Measurements from ENCODE around the gene ZNF578.
"Not testable (repeated sequence)": the region's sequence is repeated elsewhere in the genome, so short reads cannot be mapped to it uniquely, and the experiment has no call there.

Gene ZNF578

DNA sequence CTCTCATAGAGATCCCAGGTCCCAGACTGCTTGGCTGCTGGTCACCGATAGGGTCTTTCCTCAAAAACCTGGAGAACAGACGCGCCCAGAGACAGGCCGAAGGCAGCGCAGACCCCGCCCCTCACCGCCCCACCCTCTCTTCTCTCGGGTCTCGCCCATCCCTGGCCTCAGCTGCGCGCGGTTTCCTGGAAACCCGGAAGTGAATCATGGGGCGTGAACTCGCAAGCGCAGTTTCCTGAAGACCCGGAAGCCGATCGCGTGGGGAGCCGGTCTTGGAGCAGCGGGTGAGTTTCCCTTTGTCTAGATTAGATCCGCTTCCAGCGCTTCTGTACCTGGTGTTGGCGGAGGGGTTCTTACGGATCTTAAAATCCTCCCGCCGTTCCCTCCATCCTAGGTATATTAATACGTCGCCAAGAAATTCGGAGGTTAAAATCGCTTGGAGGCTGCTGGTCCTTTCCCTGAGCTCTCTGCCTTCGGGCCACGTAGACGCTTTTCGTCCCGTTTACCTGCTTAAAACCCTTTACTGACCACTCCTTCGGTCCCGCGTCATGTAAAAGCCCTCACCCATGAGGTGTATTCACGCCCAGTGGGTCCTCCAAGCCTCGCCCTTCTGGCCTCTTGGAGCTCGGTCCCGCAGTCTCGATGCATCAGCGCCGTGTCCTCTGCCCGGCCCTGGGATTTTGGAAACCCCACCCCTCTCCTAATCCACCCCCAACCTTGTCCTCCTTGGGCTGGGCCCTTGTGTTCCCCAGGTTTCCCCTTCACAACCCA lies at the start of gene ZNF578:
ZNF578 (plus strand) TSS at position 230 of the 771 bp plus-strand sequence. CDS start 48,293 bp downstream, outside the sequence.
- Mint-ChIP-seq H3K36me3 (ENCODE audit: low read depth) (peaks cover 76% of the 10 kb centered on the region), H3K4me1 (peaks cover 17% of the 10 kb centered on the region), H3K4me3 (peak within 1 kb of the TSS; percentile 77), H3K27me3 (peaks cover 8% of the 10 kb centered on the region), H3K9me3 (peaks cover 76% of the 10 kb centered on the region), H3K27ac (no peak within 1 kb of the TSS)
- ATAC-seq (peak; percentile 68), DNase-seq (peak; percentile 68)

DNA sequence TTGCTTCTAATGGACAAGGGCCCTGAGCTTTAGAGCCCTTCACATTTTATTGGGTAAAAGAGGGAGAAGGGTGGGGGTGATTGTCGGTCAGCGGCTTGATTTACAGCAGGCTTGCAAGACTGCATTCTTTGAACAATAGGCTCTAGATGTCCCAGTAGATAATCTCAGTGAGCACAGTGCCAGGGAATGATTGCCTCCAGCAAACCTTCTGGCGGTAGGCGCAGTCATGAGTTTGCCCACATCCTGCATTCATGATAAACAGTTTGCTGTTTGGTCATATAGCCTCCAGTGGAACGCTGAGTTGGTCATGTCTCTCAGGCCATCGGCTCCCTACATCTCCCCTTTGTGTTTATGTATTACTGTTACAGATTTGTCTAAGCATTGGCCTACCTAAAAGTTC lies 43.1 kb upstream of the ZNF578 start:
- H3K36me3 Mint-ChIP-seq (ENCODE audit: low read depth): peaks cover 92% of the 10 kb centered on the region
- no peak overlapping the region for H3K4me3 Mint-ChIP-seq
- no peaks in the 10 kb centered on the region for H3K4me1 Mint-ChIP-seq
- H3K27me3 Mint-ChIP-seq: no peaks in the 10 kb centered on the region
- H3K27ac Mint-ChIP-seq: no peak overlapping the region
- no peak for DNase-seq
- ATAC-seq: no peak
- H3K9me3 Mint-ChIP-seq: peaks cover 74% of the 10 kb centered on the region

DNA sequence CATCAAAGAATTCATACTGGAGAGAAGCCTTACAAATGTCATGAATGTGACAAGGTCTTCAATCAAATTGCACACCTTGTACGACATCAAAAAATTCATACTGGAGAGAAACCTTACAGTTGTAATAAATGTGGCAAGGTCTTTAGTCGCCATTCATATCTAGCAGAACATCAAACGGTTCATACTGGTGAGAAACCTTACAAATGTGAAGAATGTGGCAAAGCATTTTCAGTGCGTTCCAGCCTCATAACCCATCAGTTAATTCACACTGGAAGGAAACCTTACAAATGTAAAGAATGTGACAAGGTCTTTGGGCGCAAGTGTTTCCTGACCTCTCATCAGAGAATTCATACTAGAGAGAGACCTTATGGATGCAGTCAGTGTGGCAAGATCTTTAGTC lies 37.6 kb upstream of the ZNF578 start:
- peaks cover 77% of the 10 kb centered on the region for H3K9me3 Mint-ChIP-seq
- no peak for ATAC-seq
- H3K27me3 Mint-ChIP-seq: no peaks in the 10 kb centered on the region
- H3K27ac Mint-ChIP-seq: no peak overlapping the region
- H3K4me1 Mint-ChIP-seq: no peaks in the 10 kb centered on the region
- no peak overlapping the region for H3K4me3 Mint-ChIP-seq
- DNase-seq: no peak
- peaks cover 60% of the 10 kb centered on the region for H3K36me3 Mint-ChIP-seq (ENCODE audit: low read depth)

DNA sequence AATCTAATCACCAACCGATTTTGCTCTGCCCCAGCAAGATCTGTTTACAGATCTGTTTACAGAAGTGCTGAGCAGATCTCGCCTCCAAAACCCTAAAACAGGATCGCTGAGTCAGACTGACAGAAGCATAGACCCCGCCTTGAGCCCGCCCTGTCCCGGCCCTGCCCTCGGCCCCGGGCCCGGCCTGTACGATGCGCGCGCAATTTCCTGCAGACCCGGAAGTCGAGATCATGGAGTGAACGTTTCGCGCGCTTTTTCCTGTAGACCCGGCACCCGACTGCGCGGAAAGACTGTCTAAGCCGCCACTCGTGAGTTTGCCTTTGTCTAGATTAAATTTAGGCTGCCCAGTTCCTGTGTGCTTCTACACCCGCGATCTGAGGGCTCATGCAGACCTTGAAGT lies 24.4 kb upstream of the ZNF578 start, which contains the start of gene ZNF534:
ZNF534 (plus strand) TSS at position 212 of the 400 bp plus-strand sequence. CDS start 2,327 bp downstream, outside the sequence.
- Mint-ChIP-seq H3K27ac (no peak within 1 kb of the TSS), H3K9me3 (peaks cover 35% of the 10 kb centered on the region), H3K4me3 (no peak within 1 kb of the TSS), H3K4me1 (no peaks in the 10 kb centered on the region), H3K36me3 (ENCODE audit: low read depth) (peaks cover 23% of the 10 kb centered on the region), H3K27me3 (no peaks in the 10 kb centered on the region)
- no peak for ATAC-seq
- DNase-seq: no peak

DNA sequence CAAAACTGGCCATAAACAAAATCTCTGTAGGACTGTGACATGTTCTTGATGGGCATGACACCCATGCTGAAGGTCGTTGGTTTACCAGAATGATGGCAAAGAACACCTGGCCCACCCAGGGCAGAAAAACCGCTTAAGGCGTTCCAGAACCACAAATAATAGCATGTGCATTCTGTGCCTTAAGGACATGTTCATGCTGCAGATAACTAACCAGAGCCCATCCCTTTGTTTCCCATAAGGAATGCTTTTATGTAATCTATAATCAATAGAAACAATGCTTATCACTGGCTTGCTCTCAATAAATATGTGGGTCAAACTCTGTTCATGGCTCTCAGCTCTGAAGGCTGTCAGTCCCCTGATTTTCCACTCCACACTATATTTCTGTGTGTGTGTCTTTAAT lies 11.2 kb upstream of the ZNF578 start:
- ATAC-seq (no peak), DNase-seq (no peak)
- H3K4me1 Mint-ChIP-seq: no peaks in the 10 kb centered on the region
- H3K36me3 Mint-ChIP-seq (ENCODE audit: low read depth): peaks cover 27% of the 10 kb centered on the region
- no peak overlapping the region for H3K4me3 Mint-ChIP-seq
- peaks cover 62% of the 10 kb centered on the region for H3K9me3 Mint-ChIP-seq
- no peak overlapping the region for H3K27ac Mint-ChIP-seq
- no peaks in the 10 kb centered on the region for H3K27me3 Mint-ChIP-seq

DNA sequence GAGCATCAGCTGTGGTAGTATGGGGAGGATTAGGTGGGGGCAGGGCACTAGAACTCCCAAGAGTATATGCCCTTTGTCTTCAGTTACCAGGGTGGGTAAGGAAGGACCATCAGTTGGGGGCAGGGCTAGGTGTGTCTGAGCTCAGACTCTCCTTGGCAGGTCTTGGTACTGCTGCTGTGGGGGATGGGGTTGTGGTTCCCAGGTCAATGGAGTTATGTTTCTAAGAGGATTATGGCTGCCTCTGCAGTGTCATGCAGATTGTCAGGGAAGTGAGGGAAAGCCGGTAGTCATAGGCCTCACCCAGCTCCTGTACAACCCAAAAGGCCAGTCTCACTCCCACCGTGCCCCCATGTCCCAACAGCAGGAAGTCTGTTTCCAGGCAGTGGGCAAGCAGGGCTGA lies 8.8 kb upstream of the ZNF578 start:
- peaks cover 23% of the 10 kb centered on the region for H3K36me3 Mint-ChIP-seq (ENCODE audit: low read depth)
- peaks cover 2% of the 10 kb centered on the region for H3K27me3 Mint-ChIP-seq
- no peak overlapping the region for H3K4me3 Mint-ChIP-seq
- DNase-seq: no peak
- H3K9me3 Mint-ChIP-seq: peaks cover 67% of the 10 kb centered on the region
- ATAC-seq: no peak
- no peak overlapping the region for H3K27ac Mint-ChIP-seq
- no peaks in the 10 kb centered on the region for H3K4me1 Mint-ChIP-seq

DNA sequence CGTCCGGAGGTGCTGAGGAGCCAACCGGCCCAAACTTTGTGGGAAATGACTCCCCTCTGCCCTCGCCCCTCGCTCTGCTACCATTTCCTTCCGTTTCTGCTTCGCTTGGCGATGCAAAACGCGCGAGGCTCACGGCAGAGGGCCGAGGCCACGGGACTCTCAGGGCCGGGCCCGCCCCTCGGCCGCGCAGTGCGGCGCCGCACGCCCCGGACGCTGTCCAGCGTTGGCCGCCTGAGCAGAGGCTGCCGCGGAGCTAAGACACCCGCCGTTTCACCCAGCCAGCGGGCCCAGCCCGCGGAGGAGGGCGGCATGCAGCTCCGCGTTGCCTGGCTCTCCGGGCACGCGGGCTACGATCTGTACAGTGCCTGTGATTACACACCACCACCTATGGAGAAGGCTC lies 2.1 kb upstream of the ZNF578 start:
- peaks cover 10% of the 10 kb centered on the region for H3K27me3 Mint-ChIP-seq
- H3K4me1 Mint-ChIP-seq: peaks cover 17% of the 10 kb centered on the region
- H3K9me3 Mint-ChIP-seq: peaks cover 74% of the 10 kb centered on the region
- no peak overlapping the region for H3K27ac Mint-ChIP-seq
- no peak for ATAC-seq
- DNase-seq: no peak
- H3K36me3 Mint-ChIP-seq (ENCODE audit: low read depth): peaks cover 56% of the 10 kb centered on the region
- no peak overlapping the region for H3K4me3 Mint-ChIP-seq

DNA sequence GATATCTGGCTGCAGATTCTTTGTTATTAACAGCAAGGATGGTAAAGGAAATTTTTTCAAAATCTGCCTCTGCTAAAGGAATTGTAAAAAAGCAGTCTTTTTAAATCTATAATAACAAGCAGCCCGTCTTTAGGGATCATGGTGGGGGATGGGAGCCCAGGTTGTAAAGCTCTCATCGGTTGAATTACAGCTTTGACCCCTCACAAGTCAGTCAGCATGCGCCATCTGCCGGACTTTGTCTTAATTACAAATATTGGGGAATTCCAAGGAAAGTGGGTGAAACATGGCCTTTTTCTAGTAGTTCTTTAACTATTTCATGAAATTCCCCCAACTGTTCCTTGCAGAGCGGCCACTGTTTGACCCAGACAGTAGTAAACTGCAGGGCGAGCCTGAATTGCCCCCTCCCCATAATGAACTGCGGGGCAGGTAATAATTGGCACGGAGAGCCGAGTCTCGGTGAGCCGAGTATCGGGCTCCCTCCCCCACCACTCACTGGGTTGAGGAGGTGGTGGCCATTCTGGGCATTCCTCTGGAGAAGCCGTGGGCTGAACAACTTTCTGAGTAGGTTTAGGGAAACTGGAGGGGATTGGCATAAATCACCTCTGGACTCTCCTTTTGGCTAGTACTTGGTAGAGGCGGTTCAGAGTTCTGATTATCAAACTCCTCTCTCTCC lies 11.6 kb downstream of the ZNF578 start:
- H3K9me3 Mint-ChIP-seq: peaks cover 69% of the 10 kb centered on the region
- H3K4me3 Mint-ChIP-seq: no peak overlapping the region
- no peak overlapping the region for H3K27ac Mint-ChIP-seq
- DNase-seq (no peak), ATAC-seq (no peak)
- no peaks in the 10 kb centered on the region for H3K4me1 Mint-ChIP-seq
- peaks cover 64% of the 10 kb centered on the region for H3K36me3 Mint-ChIP-seq (ENCODE audit: low read depth)
- H3K27me3 Mint-ChIP-seq: no peaks in the 10 kb centered on the region

DNA sequence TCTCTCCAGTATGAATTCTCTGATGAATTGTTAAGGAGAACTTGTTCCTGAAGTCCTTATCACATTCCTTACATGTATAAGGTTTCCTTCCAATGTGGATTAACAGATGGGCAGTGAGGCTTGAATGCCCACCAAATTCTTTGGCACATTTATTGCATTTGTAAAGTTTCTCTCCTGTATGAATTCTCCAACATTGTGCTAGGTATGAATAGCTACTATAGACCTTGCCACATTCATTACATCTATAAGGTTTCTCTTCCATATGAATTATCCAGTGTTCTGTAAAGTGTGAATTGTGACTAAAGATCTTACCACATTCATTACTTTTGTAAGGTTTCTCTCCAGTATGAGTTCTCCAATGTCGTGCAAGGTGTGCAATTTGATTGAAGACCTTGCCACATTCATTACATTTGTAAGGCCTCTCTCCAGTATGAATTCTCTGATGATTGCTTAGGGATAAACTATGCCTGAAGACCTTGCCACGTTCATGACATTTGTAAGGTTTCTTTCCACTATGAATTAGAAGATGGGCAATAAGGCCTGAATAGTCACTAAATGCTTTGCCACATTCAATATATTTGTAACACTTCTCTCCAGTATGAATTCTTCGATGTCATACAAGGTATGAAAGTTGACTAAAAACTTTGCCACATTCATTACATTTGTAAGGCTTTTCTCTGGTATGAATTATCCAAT lies 20.4 kb downstream of the ZNF578 start:
- H3K4me3 Mint-ChIP-seq: no peak overlapping the region
- H3K9me3 Mint-ChIP-seq: peaks cover 67% of the 10 kb centered on the region
- no peak for DNase-seq
- H3K27me3 Mint-ChIP-seq: no peaks in the 10 kb centered on the region
- ATAC-seq: no peak
- peaks cover 72% of the 10 kb centered on the region for H3K36me3 Mint-ChIP-seq (ENCODE audit: low read depth)
- H3K27ac Mint-ChIP-seq: no peak overlapping the region
- H3K4me1 Mint-ChIP-seq: no peaks in the 10 kb centered on the region

DNA sequence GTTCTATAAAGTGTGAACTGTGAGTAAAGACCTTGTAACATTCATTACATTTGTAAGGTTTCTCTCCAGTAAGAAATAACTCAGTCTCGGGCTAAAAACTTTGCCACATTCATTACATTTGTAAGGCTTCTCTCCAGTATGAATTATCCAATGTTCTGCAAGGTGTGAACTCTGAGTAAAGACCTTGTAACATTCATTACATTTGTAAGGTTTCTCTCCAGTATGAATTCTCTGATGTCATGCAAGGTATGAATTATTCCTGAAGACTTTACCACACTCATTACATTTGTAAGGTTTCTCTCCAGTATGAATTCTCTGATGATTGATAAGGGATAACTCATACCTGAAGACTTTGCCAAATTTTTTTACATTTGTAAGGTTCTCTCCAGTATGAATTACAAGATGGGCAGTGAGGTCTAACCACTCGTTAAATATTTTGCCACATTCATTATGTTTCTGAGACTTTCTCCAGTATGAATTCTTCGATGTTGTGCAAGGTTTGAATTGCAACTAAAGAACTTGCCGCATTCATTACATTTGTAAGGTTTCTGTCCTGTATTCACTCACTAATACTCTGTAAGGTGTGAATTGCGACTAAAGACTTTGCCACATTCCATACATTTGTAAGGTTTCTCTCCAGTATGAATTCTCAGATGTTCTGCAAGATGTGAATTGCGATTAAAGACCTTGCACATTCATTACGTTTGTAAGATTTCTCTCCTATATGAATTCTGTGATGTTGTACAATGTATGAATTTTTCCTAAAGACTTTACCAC lies 21.2 kb downstream of the ZNF578 start:
- H3K27me3 Mint-ChIP-seq: no peaks in the 10 kb centered on the region
- H3K36me3 Mint-ChIP-seq (ENCODE audit: low read depth): peaks cover 71% of the 10 kb centered on the region
- H3K9me3 Mint-ChIP-seq: peaks cover 64% of the 10 kb centered on the region
- H3K4me3 Mint-ChIP-seq: no peak overlapping the region
- no peak for DNase-seq
- no peak for ATAC-seq
- H3K27ac Mint-ChIP-seq: no peak overlapping the region
- no peaks in the 10 kb centered on the region for H3K4me1 Mint-ChIP-seq

DNA sequence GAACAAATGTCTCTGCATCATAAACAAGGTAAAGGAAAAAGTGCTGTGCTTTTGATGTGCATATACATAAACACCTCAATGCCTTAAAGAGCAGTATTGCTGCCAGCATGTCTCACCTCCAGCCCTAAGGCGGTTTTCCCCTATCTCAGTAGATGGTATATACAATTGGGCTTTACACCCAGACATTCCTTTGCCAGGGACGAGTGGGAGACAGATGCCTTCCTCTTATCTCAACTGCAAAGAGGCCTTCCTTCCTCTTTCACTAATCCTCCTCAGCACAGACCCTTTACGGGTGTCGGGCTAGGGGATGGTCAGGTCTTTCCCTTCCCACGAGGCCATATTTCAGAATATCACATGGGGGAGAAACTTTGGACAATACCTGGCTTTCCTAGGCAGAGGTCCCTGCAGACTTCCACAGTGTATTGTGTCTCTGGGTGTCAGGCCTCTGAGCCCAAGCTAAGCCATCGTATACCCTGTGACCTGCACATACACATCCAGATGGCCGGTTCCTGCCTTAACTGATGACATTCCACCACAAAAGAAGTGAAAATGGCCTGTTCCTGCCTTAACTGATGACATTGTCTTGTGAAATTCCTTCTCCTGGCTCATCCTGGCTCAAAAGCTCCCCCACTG lies 30.9 kb downstream of the ZNF578 start:
- not testable (repeated sequence) for ATAC-seq, DNase-seq, H3K4me3 Mint-ChIP-seq, H3K4me1 Mint-ChIP-seq, H3K27me3 Mint-ChIP-seq, H3K27ac Mint-ChIP-seq
- Mint-ChIP-seq H3K9me3 (peaks cover 43% of the 10 kb centered on the region), H3K36me3 (ENCODE audit: low read depth) (peaks cover 34% of the 10 kb centered on the region)

DNA sequence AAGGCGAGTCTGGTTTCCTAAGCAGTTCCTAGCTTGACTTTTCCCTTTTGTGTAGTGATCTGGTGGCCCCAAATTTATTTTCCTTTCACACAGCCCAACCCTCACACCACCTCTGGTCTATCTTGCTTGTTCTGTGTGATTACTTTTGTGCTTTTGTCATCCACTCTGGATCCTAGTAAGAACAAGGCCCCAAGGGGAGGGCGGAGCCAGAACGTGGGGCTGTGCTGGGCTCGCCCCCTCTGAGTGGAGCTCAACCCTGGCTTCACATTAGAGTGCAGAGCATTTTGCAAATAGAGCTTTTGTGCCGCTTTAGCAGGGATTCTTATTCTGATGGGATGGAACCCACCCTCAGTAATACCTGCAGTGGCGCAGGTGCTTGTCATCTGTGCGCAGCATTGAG lies 31.7 kb downstream of the ZNF578 start:
- DNase-seq, H3K4me1 Mint-ChIP-seq, ATAC-seq, H3K4me3 Mint-ChIP-seq, H3K27ac Mint-ChIP-seq, H3K27me3 Mint-ChIP-seq: not testable (repeated sequence)
- peaks cover 42% of the 10 kb centered on the region for H3K9me3 Mint-ChIP-seq
- H3K36me3 Mint-ChIP-seq (ENCODE audit: low read depth): peaks cover 33% of the 10 kb centered on the region

DNA sequence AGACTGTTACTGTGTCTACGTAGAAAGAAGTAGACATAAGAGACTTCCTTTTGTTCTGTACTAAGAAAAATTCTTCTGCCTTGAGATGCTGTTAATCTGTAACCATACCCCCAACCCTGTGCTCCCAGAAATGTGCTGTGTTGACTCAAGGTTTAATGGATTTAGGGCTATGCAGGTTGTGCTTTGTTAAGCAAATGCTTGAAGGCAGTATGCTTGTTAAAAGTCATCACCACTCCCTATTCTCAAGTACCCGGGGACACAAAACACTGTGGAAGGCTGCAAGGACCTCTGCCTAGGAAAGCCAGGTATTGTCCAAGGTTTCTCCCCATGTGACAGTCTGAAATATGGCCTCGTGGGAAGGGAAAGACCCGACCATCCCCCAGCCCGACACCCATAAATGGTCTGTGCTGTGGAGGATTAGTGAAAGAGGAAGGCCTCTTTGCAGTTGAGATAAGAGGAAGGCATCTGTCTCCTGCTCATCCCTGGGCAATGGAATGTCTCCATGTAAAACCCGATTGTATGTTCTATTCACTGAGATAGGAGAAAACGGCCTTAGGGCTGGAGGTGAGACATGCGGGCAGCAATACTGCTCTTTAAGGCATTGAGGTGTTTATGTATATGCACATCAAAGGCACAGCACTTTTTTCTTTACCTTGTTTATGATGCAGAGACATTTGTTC lies 32.3 kb downstream of the ZNF578 start:
- not testable (repeated sequence) for ATAC-seq, H3K4me1 Mint-ChIP-seq, H3K27me3 Mint-ChIP-seq, DNase-seq, H3K4me3 Mint-ChIP-seq, H3K27ac Mint-ChIP-seq
- H3K9me3 Mint-ChIP-seq: peaks cover 40% of the 10 kb centered on the region
- H3K36me3 Mint-ChIP-seq (ENCODE audit: low read depth): peaks cover 31% of the 10 kb centered on the region

Data from activated naive CD8-positive, alpha-beta T cell treated with anti-CD3 and anti-CD28 coated beads, Interleukin-2, amount 50 U/mL, for 24 hours (primary cell).